HCT116 (cell line): Measurements from ENCODE around the gene MTHFD1L. TPM values are rescaled to one million over a fixed set of nuclear protein-coding genes. Genes with fewer than 3 reads are reported as not detected.

Experiments used
- ATAC-seq: fragments of 200-7000 bp; cut with Tn5 transposase; 2 replicates; pipeline ENCODE4 v1.9.1; 2020; ENCODE audit warnings: mild to moderate bottlenecking, moderate library complexity
- BruUV-seq: library from RNA; stranded (reverse); fragments of 400-500 nt; replicated peaks from 2 replicates; lab custom pipeline; 2021; lab: Mats Ljungman, UMichigan
- CTCF ChIA-PET: fragments of 300-600 bp; sonication (Branson Sonifier 250); formaldehyde crosslinking; loops from one replicate; lab custom pipeline; 2021; ENCODE audit warnings: antibody characterized with exemption; lab: Charles Lee
- POLR2A ChIA-PET: fragments of 300-600, 350-600 bp; sonication (Branson Sonifier 250); formaldehyde crosslinking; loops from one replicate; lab custom pipeline; 2021; ENCODE audit warnings: antibody characterized with exemption; lab: Charles Lee
- RAD21 ChIA-PET, 2 experiments: fragments of 300-600 bp; sonication (Branson Sonifier 250); formaldehyde crosslinking; loops; one replicate each; lab custom pipeline; 2023; ENCODE audit warnings: low total read pairs in 2 of 2; ENCODE audit not compliant: uncharacterized antibody in 2 of 2, unreplicated experiment in 2 of 2, low non-redundant PET in 1 of 2; lab: Charles Lee
- DNase-seq: peaks from one replicate; pipeline ENCODE4 v3.0.0-alpha.2; 2010; ENCODE audit warnings: low read depth, low spot score
- H2AFZ ChIP-seq: fragments of 200-600 bp; shearing (Covaris generic), sonication (generic); 2 replicates; pipeline ENCODE4 v1.6.1; 2017; ENCODE audit warnings: low read depth, mixed run types, mixed read lengths, antibody characterized with exemption, low read length; ENCODE audit not compliant: poor library complexity, severe bottlenecking
- H3K27ac ChIP-seq: 2 replicates; pipeline ENCODE4 v1.5.1; 2012; ENCODE audit warnings: low read depth, low read length
- H3K27me3 ChIP-seq: fragments of 200-600 bp; sonication (generic); 2 replicates; pipeline ENCODE4 v1.6.1; 2016; ENCODE audit warnings: mixed run types, low read length, mixed read lengths; ENCODE audit not compliant: insufficient read depth
- H3K36me3 ChIP-seq, 2 experiments: fragments of 200-500 bp in 1 of 2; fragments of 200-600 bp in 1 of 2; sonication (Bioruptor generic) in 1 of 2; sonication (generic) in 1 of 2; 2 replicates each; pipeline versions ENCODE4 v1.5.1 to v1.6.1; 2014 to 2016; ENCODE audit warnings: low read length in 2 of 2, inconsistent platforms in 1 of 2, mixed read lengths in 1 of 2, mixed run types in 1 of 2; ENCODE audit not compliant: insufficient read depth in 2 of 2, control insufficient read depth in 1 of 2
- H3K4me1 ChIP-seq, 2 experiments: fragments of 200-600 bp in 1 of 2; sonication (generic) in 1 of 2; 2 replicates each; pipeline versions ENCODE4 v1.5.1 to v1.6.1; 2012 to 2017; ENCODE audit warnings: low read length in 2 of 2, inconsistent platforms in 1 of 2, mild to moderate bottlenecking in 1 of 2, mixed read lengths in 1 of 2, mixed run types in 1 of 2, moderate library complexity in 1 of 2; ENCODE audit not compliant: insufficient read depth in 2 of 2, control insufficient read depth in 1 of 2
- H3K4me2 ChIP-seq: fragments of 200-600 bp; sonication (generic); 2 replicates; pipeline ENCODE4 v1.6.1; 2017; ENCODE audit warnings: mixed run types, low read length, mixed read lengths
- H3K4me3 ChIP-seq, 2 experiments: fragments of 200-600 bp in 1 of 2; sonication (generic) in 1 of 2; replicated peaks in 1 of 2; 2 replicates each; pipeline ENCODE4 v1.5.1; 2011 to 2016; ENCODE audit warnings: low read length in 2 of 2, control low read depth in 1 of 2, low read depth in 1 of 2, mild to moderate bottlenecking in 1 of 2, mixed read lengths in 1 of 2, mixed run types in 1 of 2
- H3K79me2 ChIP-seq: fragments of 200-600 bp; sonication (generic); 2 replicates; pipeline ENCODE4 v1.6.1; 2017; ENCODE audit warnings: mild to moderate bottlenecking, mixed run types, low read length, moderate library complexity, mixed read lengths; ENCODE audit not compliant: insufficient read depth
- H3K9ac ChIP-seq: fragments of 200-600 bp; sonication (generic); 2 replicates; pipeline ENCODE4 v1.6.1; 2016; ENCODE audit warnings: low read length, mixed read lengths
- H3K9me2 ChIP-seq: fragments of 200-600 bp; sonication (generic), shearing (Covaris generic); 2 replicates; pipeline ENCODE4 v1.6.1; 2017; ENCODE audit warnings: mixed run types, mild to moderate bottlenecking, moderate library complexity; ENCODE audit not compliant: insufficient read depth
- H3K9me3 ChIP-seq, 2 experiments: fragments of 200-500 bp in 1 of 2; fragments of 200-600 bp in 1 of 2; sonication (Bioruptor generic) in 1 of 2; sonication (generic) in 1 of 2; 2 replicates each; pipeline ENCODE4 v1.6.1; 2014 to 2017; ENCODE audit warnings: low read length in 2 of 2, mixed read lengths in 2 of 2, inconsistent platforms in 1 of 2, low read depth in 1 of 2, mild to moderate bottlenecking in 1 of 2, mixed run types in 1 of 2, moderate library complexity in 1 of 2; ENCODE audit not compliant: control insufficient read depth in 1 of 2, insufficient read depth in 1 of 2
- H4K20me1 ChIP-seq: fragments of 200-600 bp; sonication (generic), shearing (Covaris generic); 2 replicates; pipeline ENCODE4 v1.6.1; 2017; ENCODE audit warnings: mixed run types, mild to moderate bottlenecking, moderate library complexity; ENCODE audit not compliant: insufficient read depth
- CBX3 ChIP-seq: IDR thresholded peaks from 2 replicates; pipeline ENCODE4 v1.6.1; 2012; ENCODE audit warnings: low read depth
- CEBPB ChIP-seq: IDR thresholded peaks from 2 replicates; pipeline ENCODE4 v1.6.1; 2012; ENCODE audit warnings: low read depth
- EGR1 ChIP-seq: IDR thresholded peaks from 2 replicates; pipeline ENCODE4 v1.6.1; 2012; ENCODE audit warnings: low read depth
- ELF1 ChIP-seq: IDR thresholded peaks from 2 replicates; pipeline ENCODE4 v1.6.1; 2012; ENCODE audit warnings: low read depth, borderline replicate concordance
- EZH2phosphoT487 ChIP-seq: fragments of 200-600 bp; IDR thresholded peaks from 2 replicates; pipeline ENCODE4 v1.6.1; 2018; ENCODE audit warnings: antibody characterized with exemption, borderline replicate concordance
- FOSL1 ChIP-seq: IDR thresholded peaks from 2 replicates; pipeline ENCODE4 v1.6.1; 2012; ENCODE audit warnings: low read depth
- POLR2A ChIP-seq: IDR thresholded peaks from 2 replicates; pipeline ENCODE4 v1.7.0; 2011; ENCODE audit warnings: borderline replicate concordance; ENCODE audit not compliant: insufficient read depth, insufficient read length; ENCODE audit errors: extremely low read depth
- POLR2AphosphoS5 ChIP-seq: IDR thresholded peaks from 2 replicates; pipeline ENCODE4 v1.6.1; 2011; ENCODE audit warnings: mild to moderate bottlenecking, low read depth, low read length, moderate library complexity
- RAD21 ChIP-seq: IDR thresholded peaks from 2 replicates; pipeline ENCODE4 v1.6.1; 2012; ENCODE audit warnings: low read depth, mild to moderate bottlenecking
- SIN3A ChIP-seq: IDR thresholded peaks from 2 replicates; pipeline ENCODE4 v1.6.1; 2012; ENCODE audit warnings: low read depth
- SRF ChIP-seq: IDR thresholded peaks from 2 replicates; pipeline ENCODE4 v1.6.1; 2012; ENCODE audit warnings: low read depth
- TCF7L2 ChIP-seq: IDR thresholded peaks from 2 replicates; pipeline ENCODE4 v1.7.0; 2011; ENCODE audit warnings: borderline replicate concordance, inconsistent platforms; ENCODE audit not compliant: insufficient read depth, insufficient read length; ENCODE audit errors: extremely low read depth
- YY1 ChIP-seq: IDR thresholded peaks from 2 replicates; pipeline ENCODE4 v1.6.1; 2011; ENCODE audit warnings: low read length, low read depth, moderate library complexity, mild to moderate bottlenecking; ENCODE audit not compliant: insufficient replicate concordance; ENCODE audit errors: extremely low read depth
- intact Hi-C: fragments of 100-400 bp; cut with micrococcal nuclease; formaldehyde crosslinking; loops from 2 replicates; pipeline ENCODE4 v1.10.0; 2022
- total RNA-seq: library from RNA; stranded (reverse); gene quantifications from one replicate; pipeline ENCODE4 v1.2.1, GENCODE V29; 2021; ENCODE audit not compliant: unreplicated experiment
- TF ChIP-seq, protein P1 (sequence below): IDR thresholded peaks from 2 replicates; pipeline ENCODE4 v1.6.1; 2012; ENCODE audit warnings: low read depth
- TF ChIP-seq, protein P2 (sequence below): IDR thresholded peaks from 2 replicates; pipeline ENCODE4 v1.6.1; 2011; ENCODE audit warnings: mild to moderate bottlenecking, low read length, moderate library complexity; ENCODE audit not compliant: insufficient replicate concordance; ENCODE audit errors: extremely low read depth
- TF ChIP-seq, protein P3 (sequence below), 3 experiments: fragments of 200-600 bp in 1 of 3; sonication (generic) in 1 of 3; IDR thresholded peaks in 2 of 3; conservative IDR thresholded peaks in 1 of 3; 2 replicates each; pipeline ENCODE4 v1.5.1; 2012 to 2017; ENCODE audit warnings: low read depth in 2 of 3, low read length in 2 of 3, antibody characterized with exemption in 1 of 3, borderline replicate concordance in 1 of 3, control low read depth in 1 of 3, mild to moderate bottlenecking in 1 of 3, mixed read lengths in 1 of 3, mixed run types in 1 of 3, moderate library complexity in 1 of 3; ENCODE audit not compliant: insufficient read depth in 1 of 3

MTHFD1L gene
- total RNA-seq, 1 experiment from 2014 or later: 127 TPM

DNA sequence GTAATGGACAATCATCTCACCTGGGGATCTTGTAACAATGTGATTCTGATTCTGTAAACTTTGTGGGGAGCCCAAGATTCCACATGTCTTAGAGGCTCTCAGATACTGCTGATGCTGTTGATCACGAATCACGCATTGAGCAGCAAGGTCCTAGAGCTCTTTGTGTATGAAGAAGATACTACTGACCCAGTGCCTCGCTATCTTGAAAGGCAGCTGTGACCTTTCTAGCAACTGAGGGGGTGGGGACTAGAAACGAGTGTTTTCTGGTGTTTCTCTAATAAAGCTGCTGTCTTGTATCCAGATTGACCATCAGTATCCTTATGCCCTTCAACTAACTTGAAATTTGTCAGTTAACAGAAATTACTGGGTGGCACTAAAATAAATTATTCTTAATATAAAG is 142.9 kb downstream of the MTHFD1L start:
- intact Hi-C loops: no loop called here
- no peak for DNase-seq
- no peak for TF ChIP-seq SRF
- TF ChIP-seq YY1: no peak
- TF ChIP-seq FOSL1: no peak
- TF ChIP-seq ELF1: no peak
- no peak for TF ChIP-seq RAD21
- no peak for TF ChIP-seq TCF7L2
- no peak for TF ChIP-seq POLR2A
- TF ChIP-seq, protein P1, sequence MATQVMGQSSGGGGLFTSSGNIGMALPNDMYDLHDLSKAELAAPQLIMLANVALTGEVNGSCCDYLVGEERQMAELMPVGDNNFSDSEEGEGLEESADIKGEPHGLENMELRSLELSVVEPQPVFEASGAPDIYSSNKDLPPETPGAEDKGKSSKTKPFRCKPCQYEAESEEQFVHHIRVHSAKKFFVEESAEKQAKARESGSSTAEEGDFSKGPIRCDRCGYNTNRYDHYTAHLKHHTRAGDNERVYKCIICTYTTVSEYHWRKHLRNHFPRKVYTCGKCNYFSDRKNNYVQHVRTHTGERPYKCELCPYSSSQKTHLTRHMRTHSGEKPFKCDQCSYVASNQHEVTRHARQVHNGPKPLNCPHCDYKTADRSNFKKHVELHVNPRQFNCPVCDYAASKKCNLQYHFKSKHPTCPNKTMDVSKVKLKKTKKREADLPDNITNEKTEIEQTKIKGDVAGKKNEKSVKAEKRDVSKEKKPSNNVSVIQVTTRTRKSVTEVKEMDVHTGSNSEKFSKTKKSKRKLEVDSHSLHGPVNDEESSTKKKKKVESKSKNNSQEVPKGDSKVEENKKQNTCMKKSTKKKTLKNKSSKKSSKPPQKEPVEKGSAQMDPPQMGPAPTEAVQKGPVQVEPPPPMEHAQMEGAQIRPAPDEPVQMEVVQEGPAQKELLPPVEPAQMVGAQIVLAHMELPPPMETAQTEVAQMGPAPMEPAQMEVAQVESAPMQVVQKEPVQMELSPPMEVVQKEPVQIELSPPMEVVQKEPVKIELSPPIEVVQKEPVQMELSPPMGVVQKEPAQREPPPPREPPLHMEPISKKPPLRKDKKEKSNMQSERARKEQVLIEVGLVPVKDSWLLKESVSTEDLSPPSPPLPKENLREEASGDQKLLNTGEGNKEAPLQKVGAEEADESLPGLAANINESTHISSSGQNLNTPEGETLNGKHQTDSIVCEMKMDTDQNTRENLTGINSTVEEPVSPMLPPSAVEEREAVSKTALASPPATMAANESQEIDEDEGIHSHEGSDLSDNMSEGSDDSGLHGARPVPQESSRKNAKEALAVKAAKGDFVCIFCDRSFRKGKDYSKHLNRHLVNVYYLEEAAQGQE: no peak
- no peak for TF ChIP-seq SIN3A
- TF ChIP-seq CBX3: no peak
- no peak for TF ChIP-seq POLR2AphosphoS5
- TF ChIP-seq EZH2phosphoT487: no peak
- TF ChIP-seq, protein P2, sequence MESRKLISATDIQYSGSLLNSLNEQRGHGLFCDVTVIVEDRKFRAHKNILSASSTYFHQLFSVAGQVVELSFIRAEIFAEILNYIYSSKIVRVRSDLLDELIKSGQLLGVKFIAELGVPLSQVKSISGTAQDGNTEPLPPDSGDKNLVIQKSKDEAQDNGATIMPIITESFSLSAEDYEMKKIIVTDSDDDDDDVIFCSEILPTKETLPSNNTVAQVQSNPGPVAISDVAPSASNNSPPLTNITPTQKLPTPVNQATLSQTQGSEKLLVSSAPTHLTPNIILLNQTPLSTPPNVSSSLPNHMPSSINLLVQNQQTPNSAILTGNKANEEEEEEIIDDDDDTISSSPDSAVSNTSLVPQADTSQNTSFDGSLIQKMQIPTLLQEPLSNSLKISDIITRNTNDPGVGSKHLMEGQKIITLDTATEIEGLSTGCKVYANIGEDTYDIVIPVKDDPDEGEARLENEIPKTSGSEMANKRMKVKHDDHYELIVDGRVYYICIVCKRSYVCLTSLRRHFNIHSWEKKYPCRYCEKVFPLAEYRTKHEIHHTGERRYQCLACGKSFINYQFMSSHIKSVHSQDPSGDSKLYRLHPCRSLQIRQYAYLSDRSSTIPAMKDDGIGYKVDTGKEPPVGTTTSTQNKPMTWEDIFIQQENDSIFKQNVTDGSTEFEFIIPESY: no peak
- TF ChIP-seq EGR1: no peak
- TF ChIP-seq, protein P3, sequence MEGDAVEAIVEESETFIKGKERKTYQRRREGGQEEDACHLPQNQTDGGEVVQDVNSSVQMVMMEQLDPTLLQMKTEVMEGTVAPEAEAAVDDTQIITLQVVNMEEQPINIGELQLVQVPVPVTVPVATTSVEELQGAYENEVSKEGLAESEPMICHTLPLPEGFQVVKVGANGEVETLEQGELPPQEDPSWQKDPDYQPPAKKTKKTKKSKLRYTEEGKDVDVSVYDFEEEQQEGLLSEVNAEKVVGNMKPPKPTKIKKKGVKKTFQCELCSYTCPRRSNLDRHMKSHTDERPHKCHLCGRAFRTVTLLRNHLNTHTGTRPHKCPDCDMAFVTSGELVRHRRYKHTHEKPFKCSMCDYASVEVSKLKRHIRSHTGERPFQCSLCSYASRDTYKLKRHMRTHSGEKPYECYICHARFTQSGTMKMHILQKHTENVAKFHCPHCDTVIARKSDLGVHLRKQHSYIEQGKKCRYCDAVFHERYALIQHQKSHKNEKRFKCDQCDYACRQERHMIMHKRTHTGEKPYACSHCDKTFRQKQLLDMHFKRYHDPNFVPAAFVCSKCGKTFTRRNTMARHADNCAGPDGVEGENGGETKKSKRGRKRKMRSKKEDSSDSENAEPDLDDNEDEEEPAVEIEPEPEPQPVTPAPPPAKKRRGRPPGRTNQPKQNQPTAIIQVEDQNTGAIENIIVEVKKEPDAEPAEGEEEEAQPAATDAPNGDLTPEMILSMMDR (IDR thresholded peaks at IDR 0.05 in 2 of 3, conservative IDR thresholded peaks at IDR 0.05 in 1 of 3; ENCODE audit: borderline replicate concordance in 1 of 3, insufficient read depth in 1 of 3, low read depth in 2 of 3, low read length in 2 of 3): no peak
- no peak for TF ChIP-seq CEBPB
- H3K9me2 ChIP-seq: no peaks in the 10 kb centered on the region
- no peaks in the 10 kb centered on the region; the same call in 1 of the 2 replicates for H3K79me2 ChIP-seq
- H4K20me1 ChIP-seq: no peaks in the 10 kb centered on the region
- no peak overlapping the region for H3K4me3 ChIP-seq
- H3K27me3 ChIP-seq: no peaks in the 10 kb centered on the region
- ChIA-PET RAD21 (interaction anchor here in 1 of 2 experiments (1.2 kb wide), 1 partner anchor 317 kb away, joined by 3 read pairs; no protein-coding TSS in a partner anchor), CTCF (no interaction called here), POLR2A (no interaction called here)
- H3K4me2 ChIP-seq: no peak overlapping the region
- no peak overlapping the region for H3K27ac ChIP-seq
- H3K4me1 ChIP-seq: peaks cover 35 to 50% of the 10 kb centered on the region in 2 experiments
- no peak overlapping the region for H2AFZ ChIP-seq
- BruUV-seq: no TSS peak
- no peak overlapping the region for H3K9ac ChIP-seq
- no peak for ATAC-seq
- no peaks in the 10 kb centered on the region; a peak in 1 of 4 replicates for H3K36me3 ChIP-seq
- H3K9me3 ChIP-seq: no peaks in the 10 kb centered on the region
